ENCODE results near the gene DBI.

DNA sequence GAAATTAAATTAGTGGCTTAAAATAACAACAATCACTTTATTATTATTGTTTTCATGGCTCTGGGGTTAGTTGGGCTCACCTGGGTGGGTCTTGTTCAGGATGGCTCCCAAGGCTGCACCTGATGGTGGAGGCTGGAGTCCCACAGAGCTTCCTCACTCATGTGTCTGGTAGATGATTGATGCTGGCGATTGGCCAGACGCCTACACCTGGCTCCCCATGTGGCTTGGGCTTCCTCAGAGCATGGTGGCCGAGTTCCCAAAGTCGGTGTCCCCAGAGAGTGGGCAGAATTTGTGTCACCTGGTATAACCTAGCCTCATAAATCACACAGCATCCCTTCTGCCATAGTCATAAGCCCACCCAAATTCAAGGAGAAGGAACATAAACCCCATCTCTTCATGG is 18.2 kb downstream of the DBI start:
- TF ChIP-seq SIN3A (IDR thresholded peaks at IDR 0.05; ENCODE audit: borderline replicate concordance, insufficient read depth, low read length) (no peak), POLR2AphosphoS5 (IDR thresholded peaks at IDR 0.05; ENCODE audit: low read depth, low read length) (no peak)

Measured in PFSK-1 (cell line).